Right kidney (tissue), 1 donor: ENCODE measurements around the gene PDILT.
"Not testable (repeated sequence)": the region's sequence is repeated elsewhere in the genome, so short reads cannot be mapped to it uniquely, and the experiment has no call there.

Experiments used
- DNase-seq: peaks from one replicate; pipeline ENCODE4 v3.0.0-alpha.2; 2016

The PDILT gene

DNA sequence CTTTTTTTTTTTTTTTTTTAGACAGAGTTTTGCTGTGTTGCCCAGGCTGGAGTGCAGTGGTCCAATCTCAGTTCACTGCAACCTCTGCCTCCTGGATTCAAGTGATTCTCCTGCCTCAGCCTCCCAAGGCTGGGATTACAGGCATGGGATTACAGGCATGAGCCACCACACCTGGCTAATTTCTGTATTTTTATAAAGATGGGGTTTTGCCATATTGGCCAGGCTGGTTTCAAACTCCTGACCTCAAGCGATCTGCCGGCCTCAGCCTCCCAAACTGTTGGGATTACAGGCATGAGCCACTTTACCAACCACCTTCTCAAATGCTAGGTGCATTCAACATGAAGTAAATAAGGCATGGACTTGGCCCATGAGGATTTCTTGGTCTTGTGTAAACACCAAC, 83.5 kb downstream of the PDILT start:
- DNase-seq: not testable (repeated sequence)

DNA sequence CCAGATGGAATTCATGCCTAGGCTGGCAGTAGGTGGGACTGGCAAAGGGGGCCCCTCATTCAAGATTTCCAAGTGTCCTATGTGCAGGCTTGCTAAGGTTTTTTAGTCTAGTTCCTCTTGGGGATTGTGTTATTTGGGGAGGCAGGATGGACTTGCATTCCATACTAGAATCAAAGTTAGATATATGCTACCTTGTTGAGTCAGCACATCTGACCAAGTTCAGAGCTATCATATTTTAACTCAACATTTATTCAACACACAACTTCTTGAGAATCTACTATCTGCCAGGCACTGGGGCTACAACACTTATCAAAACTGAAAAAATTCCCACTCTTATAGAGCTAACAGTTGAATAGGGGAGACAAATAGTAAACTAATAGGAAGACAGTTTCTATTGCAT, 83.9 kb downstream of the PDILT start:
- no peak for DNase-seq

DNA sequence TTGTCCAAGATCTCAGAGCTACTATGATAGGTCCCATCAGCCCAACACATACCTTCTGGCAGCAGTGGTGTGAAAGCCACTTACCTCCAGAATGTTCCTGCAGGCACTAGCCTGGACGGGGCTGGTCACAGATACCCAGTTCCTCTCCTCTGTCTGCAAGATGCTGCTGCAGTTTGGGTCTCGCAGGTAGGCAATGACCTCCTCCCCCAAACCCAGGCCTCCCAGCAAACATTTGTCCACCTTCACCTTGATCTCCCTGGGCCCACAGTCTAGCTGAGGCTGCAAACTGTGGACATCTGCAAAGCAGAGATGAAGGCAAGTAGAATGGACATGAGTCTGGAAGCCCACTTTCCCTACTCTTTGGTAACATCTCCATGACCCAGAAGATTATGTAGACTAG, 84.4 kb downstream of the PDILT start:
- DNase-seq: no peak

DNA sequence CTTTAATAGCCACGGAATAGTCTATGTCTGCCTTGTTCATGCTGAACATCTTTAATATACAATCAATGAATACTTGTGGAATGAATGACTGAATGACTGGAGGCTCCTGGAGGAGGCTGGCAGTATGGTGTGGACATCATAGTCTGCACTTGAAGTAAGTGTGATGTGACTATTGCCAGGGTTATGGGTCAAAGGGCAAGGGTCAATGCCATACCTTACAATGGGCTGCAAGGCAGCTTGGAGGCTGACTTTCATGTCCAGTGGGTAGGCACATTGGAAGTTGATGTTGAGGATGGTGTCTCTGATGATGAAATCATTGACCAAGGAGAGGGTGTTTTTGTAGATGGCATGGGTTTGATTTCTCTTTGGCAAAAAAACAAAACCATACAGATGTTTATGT, 85.1 kb downstream of the PDILT start:
- no peak for DNase-seq

DNA sequence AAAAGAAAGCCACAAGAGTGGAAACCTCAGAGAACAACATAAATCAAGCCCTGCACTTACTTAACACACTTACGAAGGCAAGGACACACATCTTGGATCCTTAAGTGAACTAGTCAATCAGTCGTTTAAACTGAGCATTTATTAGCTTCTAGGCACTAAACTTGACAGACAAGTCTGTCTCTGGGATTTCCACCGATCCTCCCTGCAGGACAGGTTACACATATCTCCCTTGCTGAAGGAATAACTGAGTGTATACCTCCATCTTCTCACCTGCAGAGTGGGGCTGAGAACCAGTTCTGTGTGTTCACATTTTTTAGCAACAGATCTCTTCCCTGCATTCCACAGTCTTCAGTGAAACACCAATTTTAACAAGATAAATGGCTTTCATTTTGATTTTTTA, 86.1 kb downstream of the PDILT start:
- DNase-seq: no peak

DNA sequence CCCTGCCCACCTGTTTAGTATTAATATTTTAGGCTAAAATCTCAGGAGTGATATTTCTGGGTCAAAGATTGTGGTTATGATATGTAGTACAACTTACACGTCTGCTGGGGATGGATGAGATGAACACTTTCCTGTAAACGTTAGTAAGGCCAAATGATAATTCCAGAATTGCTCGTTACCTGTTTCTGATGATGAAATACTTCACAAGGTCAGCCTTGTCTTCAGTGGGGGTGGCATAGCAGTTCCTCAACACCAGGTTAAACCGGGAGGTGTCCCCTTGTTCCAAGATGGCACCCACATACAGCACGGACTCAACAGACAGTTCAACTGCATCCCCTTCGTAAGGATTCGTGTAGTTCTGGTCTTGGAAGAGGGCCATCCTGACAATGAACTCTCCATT, 86.5 kb downstream of the PDILT start:
- DNase-seq: no peak

DNA sequence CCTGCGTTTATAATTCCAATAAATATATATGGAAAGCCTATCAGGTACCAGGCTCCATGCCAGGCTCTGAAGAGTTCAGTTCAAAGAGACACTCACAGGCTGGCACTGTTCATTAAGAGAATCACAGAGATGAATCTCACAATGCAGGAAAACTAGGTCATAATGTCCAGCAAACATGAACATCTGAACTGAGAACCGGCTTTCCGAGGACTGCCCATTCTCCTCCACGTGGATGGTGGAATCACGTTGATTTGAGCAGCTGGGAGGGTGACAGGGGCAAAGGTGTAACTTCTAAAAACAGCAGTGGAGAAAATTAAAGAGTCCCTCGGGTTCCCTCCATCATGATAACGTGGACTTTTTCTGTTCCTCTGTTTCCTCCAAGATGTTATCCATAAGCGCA, 87.4 kb downstream of the PDILT start:
- no peak for DNase-seq

DNA sequence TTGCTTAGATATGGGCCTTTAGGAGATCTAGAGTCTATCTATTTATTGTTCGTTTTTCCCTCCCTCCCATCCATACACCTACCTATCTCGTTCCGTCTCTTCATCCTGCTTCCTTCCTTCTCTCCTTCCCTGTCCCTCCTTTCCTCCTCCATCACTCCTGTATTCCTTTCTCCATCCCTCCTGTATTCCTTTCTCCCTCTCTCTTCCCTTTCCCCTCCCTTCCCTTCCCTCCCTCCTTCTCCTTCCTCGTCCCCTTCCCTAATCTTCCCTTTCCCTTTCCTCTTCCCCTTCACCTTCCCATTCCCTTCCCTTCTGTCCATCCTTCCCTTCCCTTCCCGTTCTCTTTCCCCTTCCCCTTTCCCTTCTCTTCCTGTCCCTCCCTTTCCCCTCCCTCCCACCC, 87.8 kb downstream of the PDILT start:
- no peak for DNase-seq

DNA sequence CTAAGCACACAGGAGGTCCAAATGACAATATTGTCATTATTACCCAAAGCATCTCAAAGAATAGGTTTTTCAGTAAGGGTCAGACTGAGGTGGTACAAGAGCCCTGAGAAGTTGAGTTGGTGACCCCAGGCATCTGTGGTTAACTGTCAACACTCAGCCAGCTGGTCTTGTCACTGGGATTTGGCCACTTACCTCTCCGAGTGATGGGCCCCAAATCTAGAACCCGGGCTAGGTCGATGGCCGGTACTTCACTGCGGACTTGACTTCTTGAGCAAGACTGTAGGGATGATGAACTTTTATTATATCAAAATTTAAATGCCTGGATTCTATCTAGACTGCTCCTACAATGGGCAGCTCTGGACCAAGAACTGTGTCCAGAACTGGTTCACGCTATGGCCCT, 88.8 kb downstream of the PDILT start:
- DNase-seq: no peak

DNA sequence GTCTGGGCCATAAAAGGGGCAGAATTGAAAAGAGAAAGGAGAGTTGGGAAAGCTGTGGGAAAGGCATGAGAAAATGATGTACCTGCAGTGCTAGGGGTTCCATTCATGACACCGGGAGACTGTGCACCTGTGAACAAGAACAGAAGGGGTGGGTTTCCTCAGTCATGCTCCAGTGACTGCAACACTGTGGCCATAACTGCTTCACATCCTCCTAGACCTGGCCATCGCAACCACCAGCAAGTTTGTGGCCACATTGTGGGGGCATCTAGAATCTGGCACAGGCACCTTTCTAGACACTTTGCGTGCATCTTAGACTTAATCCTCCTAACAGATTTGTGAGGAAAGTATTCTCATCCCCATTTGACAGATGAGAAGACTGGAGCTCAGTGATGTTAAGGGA, 90.0 kb downstream of the PDILT start:
- no peak for DNase-seq

DNA sequence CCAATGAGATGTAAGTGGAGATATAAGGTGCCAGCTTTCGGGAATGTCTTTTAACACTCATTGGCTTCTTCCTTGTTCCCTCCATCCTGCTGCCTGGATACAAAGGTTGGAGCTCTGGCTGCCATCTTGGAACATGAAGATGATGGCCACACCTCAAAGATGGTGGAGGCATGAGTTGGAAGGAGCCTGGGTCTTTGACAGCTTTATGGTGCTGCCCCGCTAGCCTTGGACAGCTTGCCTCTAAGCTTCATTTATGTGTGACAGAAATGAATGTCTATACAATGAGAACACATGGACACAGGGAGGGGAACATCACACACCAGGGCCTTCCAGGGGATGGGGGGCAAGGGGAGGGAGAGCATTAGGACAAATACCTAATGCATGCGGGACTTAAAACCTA, 90.8 kb downstream of the PDILT start:
- no peak for DNase-seq

DNA sequence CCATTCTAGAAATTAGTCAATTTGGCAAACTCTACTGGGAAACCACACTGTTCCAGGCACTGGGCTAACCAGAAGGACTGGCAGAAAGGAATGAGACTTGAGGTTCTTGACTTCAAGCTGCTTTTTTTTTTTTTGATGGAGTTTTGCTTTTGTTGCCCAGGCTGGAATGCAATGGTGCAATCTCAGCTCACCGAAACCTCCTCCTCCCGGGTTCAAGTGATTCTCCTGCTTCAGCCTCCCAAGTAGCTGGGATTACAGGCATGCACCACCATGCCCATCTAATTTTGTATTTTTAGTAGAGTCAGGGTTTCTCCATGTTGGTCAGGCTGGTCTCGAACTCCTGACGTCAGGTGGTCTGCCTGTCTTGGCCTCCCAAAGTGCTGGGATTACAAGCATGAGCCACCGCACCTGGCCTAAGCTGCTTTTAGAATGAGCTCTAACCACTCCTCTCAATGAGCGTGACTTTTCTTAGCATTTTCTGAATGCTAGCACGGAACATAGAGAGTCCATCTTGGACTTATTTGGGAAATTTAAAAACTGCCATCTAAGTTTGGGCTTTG, 91.9 kb downstream of the PDILT start:
- DNase-seq: not testable (repeated sequence)

DNA sequence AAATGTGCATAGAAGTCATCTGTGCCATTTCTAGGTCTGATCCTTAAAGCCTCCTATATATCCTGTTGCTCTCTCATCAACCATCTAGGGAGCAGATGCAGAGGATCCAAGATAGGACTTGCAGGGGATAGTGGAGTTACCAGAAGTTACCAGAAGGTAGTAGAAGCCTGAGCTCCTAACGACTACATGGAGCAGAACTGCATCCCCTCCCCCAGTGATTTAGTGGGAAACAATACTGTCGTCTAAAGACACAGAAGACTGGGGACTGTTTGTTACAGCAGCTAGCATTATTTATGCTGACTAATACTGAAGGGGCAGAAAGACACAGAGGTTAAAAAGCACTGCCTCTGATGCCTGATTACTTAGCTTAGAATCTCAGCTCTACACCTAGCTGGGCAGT, 93.0 kb downstream of the PDILT start:
- DNase-seq: no peak

DNA sequence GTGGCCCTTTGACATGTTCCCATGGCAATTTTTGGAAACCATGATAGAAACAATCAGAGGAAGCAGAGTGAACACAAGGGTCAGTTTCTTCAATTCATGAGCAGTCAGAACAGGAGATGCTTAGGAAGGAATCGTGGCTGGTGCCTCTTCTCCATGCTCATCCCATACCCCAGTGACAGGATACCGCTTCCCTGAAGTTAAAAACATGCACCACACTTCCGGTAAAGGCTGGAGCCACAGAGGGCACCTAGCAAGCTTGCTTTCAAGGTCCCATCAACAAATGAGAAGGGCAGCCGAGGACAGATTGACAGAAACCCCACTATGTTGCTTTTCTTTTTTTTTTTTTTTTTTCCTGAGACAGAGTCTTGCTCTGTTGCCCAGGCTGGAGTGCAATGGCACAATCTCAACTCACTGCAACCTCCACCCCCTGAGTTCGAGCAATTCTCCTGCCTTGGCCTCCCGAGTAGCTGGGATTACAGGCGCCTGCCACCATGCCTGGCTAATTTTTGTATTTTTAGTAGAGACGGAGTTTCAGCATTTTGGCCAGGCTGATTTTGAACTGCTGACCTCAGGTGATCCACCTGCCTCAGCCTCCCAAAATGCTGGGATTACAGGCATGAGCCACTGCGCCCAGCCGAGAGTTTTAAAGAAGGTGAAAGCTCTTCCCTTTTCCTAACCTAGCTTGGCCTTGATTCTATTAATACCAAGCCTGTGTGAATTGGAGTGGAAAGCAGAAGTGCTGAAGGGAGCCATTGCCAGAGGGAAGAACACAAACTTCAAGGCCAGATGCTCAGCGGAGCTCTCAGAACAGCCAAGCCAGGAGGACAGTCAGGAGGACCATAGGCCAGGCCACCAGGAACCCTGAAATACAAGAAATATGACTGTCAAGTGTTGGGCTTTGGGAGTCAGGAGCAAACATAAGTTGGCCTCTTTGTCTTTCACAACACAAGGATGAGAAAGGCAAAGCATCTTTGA, 93.8 kb downstream of the PDILT start:
- DNase-seq: no peak

DNA sequence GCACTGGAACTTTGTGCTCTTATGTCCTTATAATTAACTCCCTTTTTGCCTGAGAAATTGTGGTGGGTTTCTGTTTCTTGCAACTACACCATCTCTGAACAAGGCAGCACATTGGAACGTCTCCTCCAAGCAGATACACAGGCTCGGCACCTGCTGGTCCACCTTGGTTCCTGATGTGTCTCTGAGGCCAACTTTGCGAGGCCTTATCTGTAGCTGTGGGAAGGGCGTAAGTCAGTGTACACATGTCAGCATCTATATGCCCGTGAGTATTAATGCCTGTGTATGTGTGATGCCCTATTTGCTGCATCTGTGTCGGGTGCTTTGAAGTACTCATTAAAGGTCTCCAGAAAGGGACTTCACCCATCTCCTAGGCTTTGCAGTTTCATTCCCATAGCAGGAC, 94.8 kb downstream of the PDILT start:
- no peak for DNase-seq
